A172 (cell line): ENCODE results near the gene HNF4A. TPM values are rescaled to one million over a fixed set of nuclear protein-coding genes. Genes with fewer than 3 reads are reported as not detected.

Experiments used
- DNase-seq: peaks from one replicate; pipeline ENCODE4 v3.0.0-alpha.2; 2015; ENCODE audit warnings: low spot score
- total RNA-seq: library from RNA; depleted of rRNA; stranded (reverse); fragments of >200 nt; shearing (Covaris generic); gene quantifications from 2 replicates; pipeline ENCODE4 v1.2.3, GENCODE V29; 2014

Gene HNF4A
- total RNA-seq, 1 experiment from 2014 or later, result not detected

DNA sequence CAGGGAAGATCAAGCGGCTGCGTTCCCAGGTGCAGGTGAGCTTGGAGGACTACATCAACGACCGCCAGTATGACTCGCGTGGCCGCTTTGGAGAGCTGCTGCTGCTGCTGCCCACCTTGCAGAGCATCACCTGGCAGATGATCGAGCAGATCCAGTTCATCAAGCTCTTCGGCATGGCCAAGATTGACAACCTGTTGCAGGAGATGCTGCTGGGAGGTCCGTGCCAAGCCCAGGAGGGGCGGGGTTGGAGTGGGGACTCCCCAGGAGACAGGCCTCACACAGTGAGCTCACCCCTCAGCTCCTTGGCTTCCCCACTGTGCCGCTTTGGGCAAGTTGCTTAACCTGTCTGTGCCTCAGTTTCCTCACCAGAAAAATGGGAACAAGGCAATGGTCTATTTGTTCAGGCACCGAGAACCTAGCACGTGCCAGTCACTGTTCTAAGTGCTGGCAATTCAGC is 68.6 kb downstream of the HNF4A start:
- no peak for DNase-seq

- DNase-seq, result no peak
These were observed 70.4 kb downstream of the HNF4A start for GRCh38 chr20:44425923-44426322.

DNA sequence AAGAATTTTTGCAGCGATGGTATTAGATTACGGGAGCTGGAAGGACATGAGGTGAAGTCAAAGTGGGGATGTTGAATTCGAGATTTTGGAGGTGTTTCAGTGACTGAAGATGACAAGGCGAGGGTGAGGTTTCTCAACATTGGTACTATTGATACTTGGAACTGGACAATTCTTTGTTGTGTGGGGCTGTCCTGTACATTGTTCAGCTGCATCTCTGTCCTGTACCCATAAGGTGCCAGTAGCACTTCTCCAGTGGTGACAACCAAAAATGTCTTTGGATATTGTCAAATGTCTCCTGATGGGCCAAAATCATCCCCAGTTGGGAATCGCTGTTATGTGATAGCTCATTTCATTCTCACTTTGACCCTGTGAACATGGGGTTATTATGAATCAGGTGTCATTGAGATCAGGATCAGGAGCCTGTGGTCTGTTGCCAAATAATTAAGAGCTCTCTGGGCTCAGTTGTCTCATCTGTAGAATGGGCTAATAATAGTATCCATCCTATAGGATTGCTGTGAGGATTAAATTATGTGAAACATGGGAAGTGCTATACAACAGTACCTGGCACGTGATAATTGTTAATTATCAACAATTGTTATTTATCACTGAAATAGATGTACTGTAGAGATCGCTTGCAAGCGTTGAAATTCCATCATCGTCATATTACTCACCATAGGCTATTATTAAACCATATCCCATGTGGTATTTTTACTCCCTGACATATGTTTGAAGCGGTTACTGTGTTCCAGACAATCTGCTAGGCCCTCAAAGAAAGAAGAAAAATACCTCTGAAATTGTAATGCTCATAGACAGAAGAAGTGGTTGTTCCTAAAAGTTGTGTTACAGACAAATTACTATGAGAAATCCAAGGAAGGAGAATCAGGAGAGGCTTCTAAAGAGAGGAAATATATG is 71.6 kb downstream of the HNF4A start:
- no peak for DNase-seq

DNA sequence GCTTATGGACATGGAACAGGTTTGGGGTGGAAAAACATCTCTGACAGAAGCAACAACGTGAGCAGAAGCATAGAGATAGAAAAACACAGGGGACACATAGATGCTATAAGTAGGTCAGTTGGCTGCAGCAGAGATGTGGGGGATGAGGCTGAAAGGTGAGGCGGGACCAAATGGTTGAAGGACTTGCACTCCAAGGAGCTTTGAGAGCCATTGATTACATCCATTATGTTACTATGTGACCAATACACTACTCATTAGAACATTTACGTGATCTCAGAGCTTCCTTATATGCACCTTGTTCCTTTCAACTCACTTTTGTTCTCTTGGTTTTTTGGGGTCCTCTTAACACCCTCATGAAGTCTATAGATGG is 72.3 kb downstream of the HNF4A start:
- DNase-seq, result no peak

DNA sequence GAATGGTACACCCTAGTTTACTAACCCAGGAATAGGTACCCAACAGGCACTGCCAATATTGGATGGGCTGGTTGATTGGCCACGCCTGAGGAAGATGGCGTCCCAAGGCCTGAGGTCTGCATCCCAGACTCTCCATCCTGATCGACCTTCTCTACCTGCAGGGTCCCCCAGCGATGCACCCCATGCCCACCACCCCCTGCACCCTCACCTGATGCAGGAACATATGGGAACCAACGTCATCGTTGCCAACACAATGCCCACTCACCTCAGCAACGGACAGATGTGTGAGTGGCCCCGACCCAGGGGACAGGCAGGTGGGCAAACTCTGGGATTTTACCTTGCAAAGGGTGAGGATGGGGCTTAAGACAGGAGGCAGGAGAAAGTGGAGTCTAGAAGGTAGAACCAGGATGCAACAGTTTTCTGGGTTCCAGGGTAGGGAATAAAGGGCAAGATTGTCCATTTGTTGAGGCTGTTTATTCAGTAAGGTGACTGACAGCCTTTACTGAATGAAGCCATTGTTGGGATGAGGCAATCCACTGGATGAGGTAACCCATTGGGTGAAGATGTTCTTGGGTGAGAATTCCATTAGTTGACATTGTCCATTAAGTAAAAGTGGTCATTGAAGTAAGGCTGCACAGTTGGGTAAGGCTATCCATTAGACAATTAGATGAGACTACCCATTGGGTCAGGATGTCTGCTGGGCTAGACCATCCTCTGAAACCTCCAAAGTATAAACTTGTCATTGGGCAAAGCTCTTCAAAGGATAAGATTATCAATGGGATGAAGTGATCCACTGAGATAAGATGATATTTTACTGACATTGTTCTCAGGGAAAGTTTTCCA is 72.9 kb downstream of the HNF4A start:
- DNase-seq, result no peak

- no peak for DNase-seq
These were observed 73.5 kb downstream of the HNF4A start for GRCh38 chr20:44429017-44429339.

DNA sequence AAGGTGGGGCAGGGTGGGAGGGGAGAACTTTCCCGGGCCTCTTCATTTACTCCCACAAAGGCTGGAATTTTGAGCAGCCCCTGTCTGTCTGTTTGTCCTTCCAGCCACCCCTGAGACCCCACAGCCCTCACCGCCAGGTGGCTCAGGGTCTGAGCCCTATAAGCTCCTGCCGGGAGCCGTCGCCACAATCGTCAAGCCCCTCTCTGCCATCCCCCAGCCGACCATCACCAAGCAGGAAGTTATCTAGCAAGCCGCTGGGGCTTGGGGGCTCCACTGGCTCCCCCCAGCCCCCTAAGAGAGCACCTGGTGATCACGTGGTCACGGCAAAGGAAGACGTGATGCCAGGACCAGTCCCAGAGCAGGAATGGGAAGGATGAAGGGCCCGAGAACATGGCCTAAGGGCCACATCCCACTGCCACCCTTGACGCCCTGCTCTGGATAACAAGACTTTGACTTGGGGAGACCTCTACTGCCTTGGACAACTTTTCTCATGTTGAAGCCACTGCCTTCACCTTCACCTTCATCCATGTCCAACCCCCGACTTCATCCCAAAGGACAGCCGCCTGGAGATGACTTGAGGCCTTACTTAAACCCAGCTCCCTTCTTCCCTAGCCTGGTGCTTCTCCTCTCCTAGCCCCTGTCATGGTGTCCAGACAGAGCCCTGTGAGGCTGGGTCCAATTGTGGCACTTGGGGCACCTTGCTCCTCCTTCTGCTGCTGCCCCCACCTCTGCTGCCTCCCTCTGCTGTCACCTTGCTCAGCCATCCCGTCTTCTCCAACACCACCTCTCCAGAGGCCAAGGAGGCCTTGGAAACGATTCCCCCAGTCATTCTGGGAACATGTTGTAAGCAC is 74.1 kb downstream of the HNF4A start:
- no peak for DNase-seq

DNA sequence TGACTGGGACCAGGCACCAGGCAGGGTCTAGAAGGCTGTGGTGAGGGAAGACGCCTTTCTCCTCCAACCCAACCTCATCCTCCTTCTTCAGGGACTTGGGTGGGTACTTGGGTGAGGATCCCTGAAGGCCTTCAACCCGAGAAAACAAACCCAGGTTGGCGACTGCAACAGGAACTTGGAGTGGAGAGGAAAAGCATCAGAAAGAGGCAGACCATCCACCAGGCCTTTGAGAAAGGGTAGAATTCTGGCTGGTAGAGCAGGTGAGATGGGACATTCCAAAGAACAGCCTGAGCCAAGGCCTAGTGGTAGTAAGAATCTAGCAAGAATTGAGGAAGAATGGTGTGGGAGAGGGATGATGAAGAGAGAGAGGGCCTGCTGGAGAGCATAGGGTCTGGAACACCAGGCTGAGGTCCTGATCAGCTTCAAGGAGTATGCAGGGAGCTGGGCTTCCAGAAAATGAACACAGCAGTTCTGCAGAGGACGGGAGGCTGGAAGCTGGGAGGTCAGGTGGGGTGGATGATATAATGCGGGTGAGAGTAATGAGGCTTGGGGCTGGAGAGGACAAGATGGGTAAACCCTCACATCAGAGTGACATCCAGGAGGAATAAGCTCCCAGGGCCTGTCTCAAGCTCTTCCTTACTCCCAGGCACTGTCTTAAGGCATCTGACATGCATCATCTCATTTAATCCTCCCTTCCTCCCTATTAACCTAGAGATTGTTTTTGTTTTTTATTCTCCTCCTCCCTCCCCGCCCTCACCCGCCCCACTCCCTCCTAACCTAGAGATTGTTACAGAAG is 75.0 kb downstream of the HNF4A start:
- DNase-seq, result no peak

DNA sequence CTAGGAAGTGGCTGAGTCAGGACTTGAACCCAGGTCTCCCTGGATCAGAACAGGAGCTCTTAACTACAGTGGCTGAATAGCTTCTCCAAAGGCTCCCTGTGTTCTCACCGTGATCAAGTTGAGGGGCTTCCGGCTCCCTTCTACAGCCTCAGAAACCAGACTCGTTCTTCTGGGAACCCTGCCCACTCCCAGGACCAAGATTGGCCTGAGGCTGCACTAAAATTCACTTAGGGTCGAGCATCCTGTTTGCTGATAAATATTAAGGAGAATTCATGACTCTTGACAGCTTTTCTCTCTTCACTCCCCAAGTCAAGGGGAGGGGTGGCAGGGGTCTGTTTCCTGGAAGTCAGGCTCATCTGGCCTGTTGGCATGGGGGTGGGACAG is 75.6 kb downstream of the HNF4A start:
- DNase-seq, result no peak

DNA sequence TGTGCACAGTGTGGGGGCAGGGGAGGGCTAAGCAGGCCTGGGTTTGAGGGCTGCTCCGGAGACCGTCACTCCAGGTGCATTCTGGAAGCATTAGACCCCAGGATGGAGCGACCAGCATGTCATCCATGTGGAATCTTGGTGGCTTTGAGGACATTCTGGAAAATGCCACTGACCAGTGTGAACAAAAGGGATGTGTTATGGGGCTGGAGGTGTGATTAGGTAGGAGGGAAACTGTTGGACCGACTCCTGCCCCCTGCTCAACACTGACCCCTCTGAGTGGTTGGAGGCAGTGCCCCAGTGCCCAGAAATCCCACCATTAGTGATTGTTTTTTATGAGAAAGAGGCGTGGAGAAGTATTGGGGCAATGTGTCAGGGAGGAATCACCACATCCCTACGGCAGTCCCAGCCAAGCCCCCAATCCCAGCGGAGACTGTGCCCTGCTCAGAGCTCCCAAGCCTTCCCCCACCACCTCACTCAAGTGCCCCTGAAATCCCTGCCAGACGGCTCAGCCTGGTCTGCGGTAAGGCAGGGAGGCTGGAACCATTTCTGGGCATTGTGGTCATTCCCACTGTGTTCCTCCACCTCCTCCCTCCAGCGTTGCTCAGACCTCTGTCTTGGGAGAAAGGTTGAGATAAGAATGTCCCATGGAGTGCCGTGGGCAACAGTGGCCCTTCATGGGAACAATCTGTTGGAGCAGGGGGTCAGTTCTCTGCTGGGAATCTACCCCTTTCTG is 76.2 kb downstream of the HNF4A start:
- no peak for DNase-seq

DNA sequence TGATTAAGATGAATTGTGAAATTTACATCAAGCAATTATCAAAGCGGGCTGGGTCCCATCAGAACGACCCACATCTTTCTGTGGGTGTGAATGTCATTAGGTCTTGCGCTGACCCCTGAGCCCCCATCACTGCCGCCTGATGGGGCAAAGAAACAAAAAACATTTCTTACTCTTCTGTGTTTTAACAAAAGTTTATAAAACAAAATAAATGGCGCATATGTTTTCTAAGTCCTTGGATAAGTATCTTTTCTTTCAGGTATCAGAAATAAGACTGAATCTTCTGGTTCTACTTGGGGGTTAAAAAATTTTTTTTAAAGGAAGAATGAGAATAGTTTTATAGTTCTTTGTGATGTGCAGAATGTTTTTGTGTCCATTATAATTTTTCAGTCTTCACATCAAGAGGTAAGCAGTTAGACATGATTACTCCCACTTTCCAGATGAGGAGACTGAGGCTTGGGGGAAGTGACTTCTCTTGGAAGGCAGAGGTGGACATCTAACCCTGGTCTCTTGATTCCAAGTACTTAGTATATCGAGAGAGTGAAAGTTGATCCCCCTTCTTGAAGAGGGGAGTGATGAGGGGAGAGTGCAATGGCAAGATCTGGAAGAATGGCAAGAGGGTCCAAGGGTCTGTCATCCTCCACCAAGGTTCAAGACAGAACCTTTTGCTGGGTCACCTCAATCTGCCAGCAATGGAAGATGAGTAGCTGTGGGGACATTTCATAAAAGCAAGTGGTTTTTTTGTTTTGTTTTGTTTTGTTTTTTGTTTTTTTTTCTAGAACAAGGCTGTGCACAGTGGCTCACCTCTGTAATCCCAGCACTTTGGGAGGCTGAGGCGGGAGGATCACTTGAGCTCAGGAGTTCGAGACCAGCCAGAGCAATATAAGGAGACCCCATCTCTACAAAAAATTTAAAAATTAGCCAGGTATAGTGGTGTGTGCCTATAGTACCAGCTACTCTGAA is 77.4 kb downstream of the HNF4A start:
- no peak for DNase-seq

GRCh38 chr20:44433751-44434538 is 78.4 kb downstream of the HNF4A start:
- DNase-seq, result no peak

- peak; percentile 29 for DNase-seq
These were observed 80.3 kb downstream of the HNF4A start for GRCh38 chr20:44435630-44436335.

DNA sequence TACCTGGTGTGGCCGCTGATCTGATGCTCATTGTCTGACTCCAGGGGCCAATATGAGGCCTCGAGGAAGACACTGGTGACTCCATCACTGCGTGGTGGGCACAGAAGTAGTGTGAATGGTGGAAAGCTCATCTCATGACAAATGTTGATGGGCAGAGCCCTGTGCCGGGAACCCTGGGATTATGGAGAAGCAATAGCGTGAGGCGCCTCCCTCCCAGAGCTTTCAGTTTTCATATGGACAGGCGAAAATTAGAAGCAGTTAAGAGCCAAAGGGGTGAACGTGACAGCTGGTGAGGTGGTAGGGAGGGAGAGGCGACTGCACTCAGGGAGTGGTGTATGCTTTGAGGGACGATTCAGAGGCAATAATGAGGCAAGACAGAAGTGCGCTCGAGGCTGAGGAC is 80.9 kb downstream of the HNF4A start:
- DNase-seq, result no peak

DNA sequence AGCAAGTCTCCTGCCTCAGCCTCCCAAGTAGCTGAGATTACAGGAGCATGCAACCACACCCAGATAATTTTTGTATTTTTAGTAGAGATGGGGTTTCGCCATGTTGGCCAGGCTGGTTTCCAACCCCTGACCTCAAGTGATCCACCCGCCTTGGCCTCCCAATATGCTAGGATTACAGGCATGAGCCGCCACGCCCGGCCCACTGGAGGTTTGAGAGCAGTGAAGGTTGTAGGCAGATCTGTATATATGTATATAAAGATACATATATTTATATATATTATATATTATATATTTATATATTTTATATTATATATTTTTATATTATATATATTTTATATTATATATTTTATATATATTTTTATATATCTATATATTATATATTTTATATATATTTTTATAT is 82.0 kb downstream of the HNF4A start:
- no peak for DNase-seq

DNA sequence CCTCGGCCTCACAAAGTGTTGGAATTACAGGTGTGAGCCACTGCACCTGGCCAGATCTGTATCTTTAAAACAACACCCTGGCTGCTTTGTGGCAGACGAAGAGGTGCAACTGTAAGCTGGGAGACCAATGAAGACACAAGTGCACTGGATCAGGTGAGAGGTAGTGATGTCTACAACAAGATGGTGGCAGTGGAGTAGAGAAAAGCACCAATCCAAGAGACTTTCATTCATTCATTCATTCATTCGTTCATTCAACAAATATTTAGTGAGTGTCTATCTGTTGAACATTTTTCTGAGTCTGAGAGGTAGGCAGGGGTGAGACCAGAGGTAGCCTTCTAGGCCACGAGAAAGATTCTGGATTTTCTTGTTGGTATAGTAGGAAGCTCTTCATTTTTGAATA is 83.3 kb downstream of the HNF4A start:
- no peak for DNase-seq

GRCh38 chr20:44439318-44439717 is 83.8 kb downstream of the HNF4A start:
- DNase-seq, result no peak
